Activated naive CD8-positive, alpha-beta T cell (primary cell): ENCODE results near the gene ITPK1.
A peak's percentile ranks its signal among the peaks of the same experiment; 100 is the strongest.

ENCODE experiments used
- H3K27ac Mint-ChIP-seq: one replicate; pipeline ENCODE4 v1.8.0; 2021; ENCODE audit warnings: mixed read lengths
- H3K27me3 Mint-ChIP-seq: one replicate; pipeline ENCODE4 v1.8.0; 2021; ENCODE audit warnings: mixed read lengths
- H3K36me3 Mint-ChIP-seq: one replicate; pipeline ENCODE4 v1.8.0; 2021; ENCODE audit warnings: mixed read lengths
- H3K4me1 Mint-ChIP-seq: one replicate; pipeline ENCODE4 v1.8.0; 2021; ENCODE audit warnings: low read depth, mixed read lengths
- H3K4me3 Mint-ChIP-seq: one replicate; pipeline ENCODE4 v1.8.0; 2021; ENCODE audit warnings: mild to moderate bottlenecking, mixed read lengths
- H3K9me3 Mint-ChIP-seq: one replicate; pipeline ENCODE4 v1.8.0; 2021; ENCODE audit warnings: low read depth, mixed read lengths

Gene ITPK1

DNA sequence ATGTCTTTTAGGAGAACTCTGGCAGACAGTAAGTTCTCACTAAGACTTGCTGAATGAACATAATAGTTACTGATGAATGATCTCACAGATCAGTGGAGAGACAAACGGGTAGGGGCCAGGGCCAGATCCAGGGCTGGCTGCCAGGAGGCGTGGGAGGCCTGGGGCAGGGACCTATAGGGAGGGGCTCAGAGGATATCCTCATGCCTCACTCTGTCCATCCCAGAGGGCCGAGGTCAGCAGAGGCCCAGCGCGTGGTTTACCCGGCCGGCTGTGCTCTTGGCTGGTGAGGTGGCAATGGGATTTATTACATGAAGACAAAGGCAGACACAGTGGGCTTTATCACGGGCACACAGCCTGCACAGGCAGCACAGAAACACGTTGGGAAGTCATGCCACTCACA, 107.3 kb downstream of the ITPK1 start:
- Mint-ChIP-seq H3K9me3 (no peaks in the 10 kb centered on the region), H3K27me3 (no peaks in the 10 kb centered on the region), H3K4me1 (peaks cover 30% of the 10 kb centered on the region), H3K4me3 (no peak overlapping the region), H3K27ac (no peak overlapping the region), H3K36me3 (peaks cover 2% of the 10 kb centered on the region)

DNA sequence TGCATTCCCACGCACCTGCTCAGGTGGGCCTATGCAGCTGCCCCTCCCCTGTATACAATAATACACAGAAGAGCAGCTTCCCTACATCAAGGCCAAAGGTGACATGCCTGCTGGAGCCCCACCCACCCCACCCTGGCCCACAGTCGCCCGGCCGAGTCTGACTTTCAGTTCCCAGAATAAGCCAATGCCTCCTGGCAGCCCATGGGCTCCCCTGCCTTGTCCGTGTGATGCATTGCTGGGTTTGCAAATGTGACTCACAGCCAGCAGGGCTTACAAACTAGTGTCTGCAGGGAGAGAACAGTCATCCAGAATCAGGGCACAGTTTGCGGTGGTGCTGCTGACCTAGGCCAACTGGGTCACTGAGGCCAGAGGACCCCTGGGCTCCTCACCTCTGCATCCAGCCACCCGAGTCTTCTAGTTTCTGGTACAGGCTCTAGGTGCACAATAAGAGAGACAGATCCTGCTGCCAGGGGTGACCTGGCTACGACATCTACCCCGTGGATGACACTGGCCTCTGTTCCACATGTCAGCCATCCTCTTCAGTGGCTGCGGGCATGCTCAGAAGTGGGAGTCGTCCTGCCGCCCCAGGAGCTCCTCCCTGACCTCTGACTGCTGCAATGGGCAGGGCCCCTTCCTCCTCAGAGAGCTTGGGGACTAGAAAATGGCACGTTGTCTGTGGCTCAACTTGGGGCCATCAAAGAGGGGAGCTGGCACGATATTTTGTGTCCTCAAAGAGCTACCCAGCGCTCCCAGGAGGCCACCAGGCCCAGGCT, 108.3 kb downstream of the ITPK1 start:
- Mint-ChIP-seq H3K4me3 (no peak overlapping the region), H3K27me3 (no peaks in the 10 kb centered on the region), H3K9me3 (no peaks in the 10 kb centered on the region), H3K36me3 (peaks cover 2% of the 10 kb centered on the region), H3K4me1 (peaks cover 28% of the 10 kb centered on the region), H3K27ac (no peak overlapping the region)

DNA sequence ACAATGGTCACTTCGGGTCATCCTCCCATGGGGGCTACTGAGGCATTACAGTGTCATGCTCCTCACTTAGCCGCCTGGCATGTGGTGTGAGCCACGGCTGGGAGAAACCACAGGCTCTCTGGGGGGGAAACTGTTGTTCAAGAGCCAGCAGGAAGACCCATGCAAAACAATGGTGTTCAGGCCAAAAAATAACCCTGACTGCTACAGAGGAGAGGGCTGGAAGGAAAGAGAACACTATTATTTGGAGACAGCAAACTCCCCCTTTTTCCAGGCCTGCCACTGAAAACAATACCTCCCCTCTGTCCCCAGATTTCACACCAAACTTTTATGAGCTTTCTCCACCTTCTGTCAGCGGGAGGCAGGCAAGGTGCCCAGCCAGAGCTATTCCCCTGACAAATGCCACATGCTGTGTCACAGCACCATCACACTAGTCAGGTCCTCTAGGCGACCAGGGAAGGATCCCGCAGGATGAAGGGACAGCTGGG, 109.1 kb downstream of the ITPK1 start:
- Mint-ChIP-seq H3K27me3 (no peaks in the 10 kb centered on the region), H3K27ac (no peak overlapping the region), H3K4me1 (peaks cover 22% of the 10 kb centered on the region), H3K36me3 (peaks cover 2% of the 10 kb centered on the region), H3K4me3 (no peak overlapping the region), H3K9me3 (no peaks in the 10 kb centered on the region)

DNA sequence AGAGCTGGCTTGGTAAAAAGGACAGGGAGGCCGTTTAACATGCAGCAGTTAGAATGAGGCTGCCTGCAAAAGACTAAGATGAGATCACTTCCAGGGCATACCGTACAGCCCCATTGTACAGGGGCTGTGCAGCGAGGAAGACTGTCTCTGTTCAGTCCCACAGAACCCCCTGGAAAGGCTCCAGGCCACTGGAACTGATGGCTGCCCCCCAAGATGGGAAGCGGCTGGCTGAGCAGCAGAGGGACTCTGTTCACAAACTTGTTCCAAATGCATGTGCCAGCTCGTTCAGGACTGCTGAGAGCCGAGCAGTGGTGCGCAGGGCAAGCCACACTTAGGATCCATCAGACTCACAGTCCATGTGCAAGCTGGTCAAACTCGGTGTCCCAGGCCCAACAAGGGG, 109.9 kb downstream of the ITPK1 start:
- Mint-ChIP-seq H3K9me3 (no peaks in the 10 kb centered on the region), H3K4me3 (no peak overlapping the region), H3K36me3 (peaks cover 2% of the 10 kb centered on the region), H3K27me3 (no peaks in the 10 kb centered on the region), H3K27ac (no peak overlapping the region), H3K4me1 (peaks cover 19% of the 10 kb centered on the region)

DNA sequence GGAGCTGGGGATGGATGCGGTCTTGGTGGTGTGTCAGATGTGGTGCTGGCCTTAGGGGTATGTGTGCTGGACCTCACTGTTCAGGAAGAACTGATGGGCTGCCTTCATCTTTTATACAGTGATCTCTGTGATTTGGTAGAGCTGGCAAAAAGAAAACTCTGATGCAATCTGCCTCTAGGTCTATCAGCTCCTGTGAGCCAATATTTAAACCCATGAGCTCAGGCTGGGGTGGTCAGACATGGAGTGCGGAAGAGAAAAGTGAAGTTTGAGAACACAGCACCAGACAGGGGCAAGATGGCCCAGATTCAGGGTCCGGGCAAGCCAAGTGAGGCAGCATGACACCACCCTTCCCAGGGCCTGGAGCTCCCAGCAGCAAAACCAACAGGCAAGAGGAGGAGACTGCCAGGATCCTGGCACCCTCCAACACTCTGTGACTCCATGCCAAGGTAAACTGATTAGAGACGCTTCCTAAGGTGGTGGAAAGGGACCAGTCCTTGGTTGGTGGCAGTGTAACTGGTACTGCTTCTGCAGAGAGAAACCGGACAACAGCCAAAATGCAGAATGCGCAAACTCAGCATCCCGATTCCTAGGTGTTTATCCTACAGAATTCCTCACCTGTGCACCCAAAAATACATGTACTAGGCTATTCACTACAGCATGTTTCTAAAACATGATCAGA, 110.5 kb downstream of the ITPK1 start:
- Mint-ChIP-seq H3K27me3 (no peaks in the 10 kb centered on the region), H3K9me3 (no peaks in the 10 kb centered on the region), H3K4me1 (peaks cover 19% of the 10 kb centered on the region), H3K4me3 (no peak overlapping the region), H3K27ac (no peak overlapping the region), H3K36me3 (peaks cover 2% of the 10 kb centered on the region)

DNA sequence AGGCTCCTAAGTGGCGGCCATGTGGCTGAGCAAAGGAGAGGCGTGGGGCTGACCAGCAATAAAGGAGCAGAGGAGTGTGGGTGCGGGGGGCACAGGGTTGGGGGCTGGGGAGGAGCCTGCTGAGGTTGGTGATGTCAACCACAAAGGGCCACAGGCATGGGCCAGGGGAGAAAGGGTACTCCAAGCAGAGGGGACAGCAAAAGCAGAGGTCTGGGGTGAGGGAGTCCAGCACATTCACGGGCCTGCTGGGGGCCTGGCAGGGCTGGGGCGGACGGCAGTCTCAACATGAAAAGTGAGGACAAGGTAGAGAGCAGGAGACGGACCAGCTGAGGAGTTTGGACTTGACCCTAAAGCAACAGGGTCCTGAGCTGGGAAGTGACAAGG, 111.0 kb downstream of the ITPK1 start:
- Mint-ChIP-seq H3K27me3 (no peaks in the 10 kb centered on the region), H3K36me3 (peaks cover 2% of the 10 kb centered on the region), H3K27ac (no peak overlapping the region), H3K4me1 (peaks cover 19% of the 10 kb centered on the region), H3K9me3 (no peaks in the 10 kb centered on the region), H3K4me3 (no peak overlapping the region)

DNA sequence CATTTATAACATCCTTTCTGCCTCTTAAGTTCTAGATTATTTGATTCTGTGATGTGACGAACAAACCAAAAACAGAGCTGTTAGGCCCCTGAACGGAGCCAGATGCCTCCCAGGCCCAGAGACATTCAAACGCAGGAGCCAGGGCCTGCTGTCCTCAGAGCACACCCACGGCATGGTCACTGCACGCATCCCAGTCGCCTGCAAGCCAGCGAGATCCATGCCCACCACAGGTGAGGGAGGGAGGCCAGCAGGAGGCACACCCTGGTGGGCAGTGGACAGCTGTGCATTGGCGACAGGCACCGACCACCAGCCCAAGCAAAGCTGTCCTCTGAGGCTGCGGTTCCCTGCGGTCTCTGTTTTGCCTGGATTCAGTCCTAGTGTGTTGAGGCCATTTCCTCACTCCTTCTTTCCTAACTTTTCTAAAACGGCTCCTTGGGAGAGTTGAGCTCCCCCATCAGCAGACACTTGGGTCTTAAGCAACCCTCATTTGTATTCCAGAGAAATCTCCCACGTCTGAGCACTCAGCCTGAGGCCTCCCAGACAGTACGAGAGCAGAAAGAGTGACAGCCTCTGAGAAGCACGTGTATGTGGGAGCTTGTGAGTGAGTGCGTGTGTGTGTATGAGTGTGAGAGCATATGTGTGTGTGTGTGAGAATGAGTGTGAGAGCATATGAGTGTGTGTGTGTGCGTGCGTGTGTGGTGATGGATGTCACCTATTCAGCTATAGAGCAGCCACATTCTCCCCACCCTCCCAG, 111.6 kb downstream of the ITPK1 start:
- Mint-ChIP-seq H3K27ac (peak overlapping the region; percentile 22), H3K27me3 (no peaks in the 10 kb centered on the region), H3K9me3 (no peaks in the 10 kb centered on the region), H3K4me1 (peaks cover 19% of the 10 kb centered on the region), H3K36me3 (peaks cover 2% of the 10 kb centered on the region), H3K4me3 (no peak overlapping the region)

DNA sequence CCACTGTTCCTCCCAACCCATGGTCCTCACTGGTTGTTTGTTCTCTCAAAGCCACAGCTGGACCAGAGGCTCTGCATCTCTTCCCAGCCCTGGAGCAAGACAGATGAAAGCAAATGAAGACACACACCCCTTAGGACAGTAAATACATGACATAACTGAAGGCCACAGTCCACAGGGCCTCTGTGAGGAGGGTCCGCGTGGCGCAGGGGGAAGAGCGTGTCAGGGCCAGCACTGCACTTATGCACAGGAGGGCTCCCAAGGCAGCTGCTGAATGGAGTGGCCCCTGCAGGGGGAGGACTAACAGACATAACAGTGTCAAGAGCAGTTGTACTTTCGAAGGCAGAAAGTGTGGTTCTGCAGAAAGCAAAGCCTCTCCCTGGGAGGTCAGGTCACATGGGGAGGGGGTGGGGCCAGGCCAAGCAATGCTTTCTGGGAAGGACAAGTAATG, 112.8 kb downstream of the ITPK1 start:
- peaks cover 16% of the 10 kb centered on the region for H3K4me1 Mint-ChIP-seq
- H3K27me3 Mint-ChIP-seq = no peaks in the 10 kb centered on the region
- H3K9me3 Mint-ChIP-seq = no peaks in the 10 kb centered on the region
- no peaks in the 10 kb centered on the region for H3K36me3 Mint-ChIP-seq
- no peak overlapping the region for H3K4me3 Mint-ChIP-seq
- H3K27ac Mint-ChIP-seq = no peak overlapping the region

DNA sequence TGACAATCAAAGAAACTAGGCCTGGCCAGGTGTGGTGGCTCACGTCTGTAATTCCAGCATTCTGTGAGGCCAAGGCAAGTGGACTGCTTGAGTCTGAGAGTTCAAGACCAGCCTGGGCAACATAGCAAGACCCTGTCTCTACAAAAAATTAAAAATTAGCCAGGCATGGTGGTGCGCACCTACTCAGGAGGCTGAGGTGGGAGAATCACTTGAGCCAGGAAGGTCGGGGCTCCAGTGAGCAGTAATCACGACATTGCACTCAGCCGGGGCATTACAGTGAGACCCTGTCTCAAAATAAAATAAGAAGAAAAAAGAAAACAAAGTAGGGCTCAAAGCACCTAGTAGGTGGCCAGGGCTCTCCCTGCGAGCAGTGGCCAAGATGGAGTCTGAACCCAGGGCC, 113.7 kb downstream of the ITPK1 start:
- Mint-ChIP-seq H3K4me1 (peaks cover 16% of the 10 kb centered on the region), H3K36me3 (peaks cover 2% of the 10 kb centered on the region), H3K27ac (no peak overlapping the region), H3K27me3 (no peaks in the 10 kb centered on the region), H3K4me3 (no peak overlapping the region), H3K9me3 (no peaks in the 10 kb centered on the region)

DNA sequence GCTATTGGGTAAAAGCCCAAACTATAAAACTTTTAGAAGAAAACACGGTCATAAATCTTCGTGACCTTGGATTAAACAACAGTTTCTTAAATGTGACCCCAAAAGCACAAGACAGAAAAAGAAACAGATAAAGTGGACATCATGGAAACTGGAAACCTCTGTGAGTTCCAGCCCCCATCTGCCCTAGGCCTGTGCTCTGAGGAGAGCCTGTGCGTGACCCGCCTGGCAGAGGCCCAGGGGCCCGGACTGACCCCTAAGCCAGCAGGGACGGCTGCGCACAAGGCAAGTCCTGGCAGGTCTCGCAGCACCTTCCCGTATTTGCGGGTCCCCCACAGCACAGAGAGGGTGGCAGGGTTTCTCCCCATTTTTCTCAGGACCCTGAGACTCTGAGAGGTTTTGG, 116.8 kb downstream of the ITPK1 start:
- no peaks in the 10 kb centered on the region for H3K9me3 Mint-ChIP-seq
- H3K4me3 Mint-ChIP-seq = no peak overlapping the region
- H3K27ac Mint-ChIP-seq = no peak overlapping the region
- H3K27me3 Mint-ChIP-seq = no peaks in the 10 kb centered on the region
- H3K36me3 Mint-ChIP-seq = peaks cover 3% of the 10 kb centered on the region
- peaks cover 7% of the 10 kb centered on the region for H3K4me1 Mint-ChIP-seq

DNA sequence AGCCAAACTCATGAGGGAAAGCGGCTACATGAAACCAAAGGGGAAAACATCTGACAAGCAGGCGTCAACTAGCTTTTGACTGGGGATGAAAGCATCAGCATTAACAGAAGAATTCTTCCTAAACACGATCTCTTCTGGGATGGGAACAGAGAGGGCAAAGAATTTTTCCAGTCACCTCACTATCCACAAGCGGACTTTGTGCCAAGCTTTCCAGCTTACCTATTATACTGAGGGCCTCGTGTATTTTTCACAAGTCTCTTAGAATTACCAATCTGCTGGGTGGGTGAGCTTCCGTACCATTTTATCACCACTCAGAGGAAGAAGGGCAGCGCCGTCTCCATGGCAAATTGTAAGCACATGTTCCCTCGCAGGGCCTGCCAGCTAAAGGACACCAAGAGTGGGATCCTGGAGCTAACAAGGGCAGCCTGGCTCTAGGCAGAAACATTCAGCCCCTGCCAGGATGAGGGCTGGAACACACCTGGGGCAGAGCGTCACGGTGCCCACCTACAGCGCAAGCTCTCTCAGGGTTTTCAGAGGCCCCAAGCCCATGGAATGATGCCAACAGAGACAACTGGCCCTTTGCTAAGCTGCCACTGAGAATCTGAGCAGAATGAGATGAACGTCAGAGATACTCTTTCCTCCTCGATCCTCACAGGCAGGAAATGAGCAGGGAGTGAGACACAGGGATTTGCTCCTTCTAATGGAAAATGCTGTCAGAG, 118.2 kb downstream of the ITPK1 start:
- no peaks in the 10 kb centered on the region for H3K4me1 Mint-ChIP-seq
- peaks cover 7% of the 10 kb centered on the region for H3K36me3 Mint-ChIP-seq
- H3K27me3 Mint-ChIP-seq = no peaks in the 10 kb centered on the region
- no peaks in the 10 kb centered on the region for H3K9me3 Mint-ChIP-seq
- H3K27ac Mint-ChIP-seq = no peak overlapping the region
- H3K4me3 Mint-ChIP-seq = no peak overlapping the region

DNA sequence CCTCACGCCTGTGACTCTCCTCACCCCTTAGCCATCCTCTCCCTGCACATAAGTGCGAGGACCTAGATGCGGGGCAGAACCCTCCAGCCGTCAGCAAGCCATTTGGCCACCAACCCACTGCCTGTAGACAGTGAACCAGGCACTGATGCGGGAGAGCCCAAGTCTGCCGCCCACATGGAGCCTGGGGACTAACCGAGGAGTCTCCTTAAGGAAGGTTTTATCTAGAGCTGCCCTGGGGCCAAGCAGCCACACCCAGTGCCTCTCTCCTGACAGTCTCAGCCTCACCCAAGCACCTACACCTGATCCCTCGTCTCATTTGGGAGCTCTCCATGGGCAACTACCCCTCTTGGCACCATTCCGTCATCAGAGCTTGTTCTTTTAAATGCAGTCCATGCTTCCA, 120.1 kb downstream of the ITPK1 start:
- H3K9me3 Mint-ChIP-seq = no peaks in the 10 kb centered on the region
- no peak overlapping the region for H3K4me3 Mint-ChIP-seq
- H3K27me3 Mint-ChIP-seq = no peaks in the 10 kb centered on the region
- no peak overlapping the region for H3K27ac Mint-ChIP-seq
- peaks cover 10% of the 10 kb centered on the region for H3K36me3 Mint-ChIP-seq
- no peaks in the 10 kb centered on the region for H3K4me1 Mint-ChIP-seq

DNA sequence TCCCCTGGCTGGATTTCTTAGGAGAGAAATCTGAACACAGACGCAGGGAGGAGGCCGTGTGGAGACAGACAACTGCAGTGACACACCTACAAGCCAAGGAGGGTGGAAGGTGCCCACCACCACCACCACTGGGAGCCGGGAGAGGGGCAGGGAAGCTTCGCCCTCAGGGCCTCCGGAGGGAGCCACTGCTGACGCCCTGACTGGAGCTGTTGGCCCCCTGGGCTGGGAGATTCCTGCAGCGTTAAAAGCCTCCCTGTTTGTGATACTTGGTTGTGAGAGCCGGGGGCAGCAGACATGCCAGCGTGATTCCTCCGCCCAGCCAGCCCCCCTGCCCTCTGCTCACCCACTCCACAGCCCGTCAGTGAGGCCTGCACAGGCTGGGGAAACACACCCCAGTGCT, 120.8 kb downstream of the ITPK1 start:
- H3K4me3 Mint-ChIP-seq = no peak overlapping the region
- H3K27me3 Mint-ChIP-seq = no peaks in the 10 kb centered on the region
- no peaks in the 10 kb centered on the region for H3K9me3 Mint-ChIP-seq
- no peaks in the 10 kb centered on the region for H3K4me1 Mint-ChIP-seq
- H3K27ac Mint-ChIP-seq = no peak overlapping the region
- peaks cover 13% of the 10 kb centered on the region for H3K36me3 Mint-ChIP-seq

DNA sequence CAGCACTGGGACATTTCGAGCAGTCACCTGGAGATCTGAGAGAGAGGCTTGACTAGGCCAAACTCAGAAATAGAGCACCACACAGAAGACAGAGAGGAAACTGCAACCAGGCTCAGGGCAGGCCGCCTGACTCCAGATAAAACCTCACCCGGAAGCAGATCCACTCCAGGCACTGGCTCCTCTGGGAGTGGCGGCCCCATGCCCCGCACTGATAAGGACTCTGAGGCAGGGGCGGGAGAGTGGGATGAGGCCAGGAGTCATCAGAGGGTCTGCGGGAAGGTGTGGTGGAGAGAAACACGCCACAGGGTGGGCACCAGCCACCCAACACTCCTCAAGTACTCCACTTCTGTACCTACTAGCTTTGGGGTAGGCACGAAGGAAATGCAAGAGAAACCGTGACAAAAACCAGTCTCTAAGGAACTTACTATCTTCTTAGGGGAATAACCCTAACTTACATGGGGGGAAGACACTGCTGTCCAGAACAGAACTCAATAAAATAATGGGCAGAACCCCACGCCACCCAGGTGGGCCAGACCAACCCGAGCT, 121.5 kb downstream of the ITPK1 start:
- H3K27me3 Mint-ChIP-seq = no peaks in the 10 kb centered on the region
- no peak overlapping the region for H3K27ac Mint-ChIP-seq
- no peak overlapping the region for H3K4me3 Mint-ChIP-seq
- H3K9me3 Mint-ChIP-seq = no peaks in the 10 kb centered on the region
- H3K36me3 Mint-ChIP-seq = peaks cover 14% of the 10 kb centered on the region
- no peaks in the 10 kb centered on the region for H3K4me1 Mint-ChIP-seq
